HG03064 (cell line): Measurements from ENCODE around the gene GRIK2.

ENCODE experiments used
- ATAC-seq: cut with Tn5 transposase; IDR thresholded peaks from one replicate; pipeline ENCODE4 v1.9.1; 2021; ENCODE audit warnings: low read depth; ENCODE audit not compliant: unreplicated experiment

The GRIK2 gene

DNA sequence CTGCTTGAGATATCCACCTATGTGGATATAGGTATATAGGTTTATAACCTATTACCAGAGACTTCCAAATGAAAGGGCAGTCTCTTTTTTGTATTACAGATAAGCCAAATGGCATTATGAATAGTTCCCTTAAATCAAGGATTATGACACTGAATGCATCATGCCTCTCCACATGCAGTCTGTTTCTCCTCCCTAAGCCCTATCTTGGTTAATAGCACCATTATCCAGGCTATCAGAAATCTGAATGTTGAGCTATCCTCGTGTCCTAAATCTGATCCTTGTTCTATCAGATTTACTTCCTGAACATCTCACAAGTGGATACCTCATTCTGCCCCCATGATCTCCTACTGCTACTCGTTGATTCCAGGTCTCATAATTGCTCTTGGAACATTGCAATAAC is 138.0 kb downstream of the GRIK2 start:
- ATAC-seq = no peak

DNA sequence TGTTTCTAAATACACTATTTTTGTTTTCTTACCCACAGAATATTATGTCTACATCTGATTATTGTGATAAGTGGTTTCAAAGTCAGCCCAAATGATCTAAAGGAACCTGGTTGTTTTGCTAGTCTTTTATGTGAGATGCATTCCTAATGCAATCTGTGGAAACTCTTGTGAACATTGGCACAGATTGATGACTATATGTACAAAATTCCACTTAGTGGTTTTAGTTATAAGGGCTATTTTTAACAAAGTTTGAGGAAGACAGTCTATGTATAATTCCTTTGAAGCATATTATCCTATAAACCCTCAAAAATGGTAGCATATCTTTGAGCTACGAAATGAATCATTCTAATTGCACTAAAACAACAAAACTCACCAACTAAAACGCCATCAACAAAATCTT is 140.9 kb downstream of the GRIK2 start:
- no peak for ATAC-seq

DNA sequence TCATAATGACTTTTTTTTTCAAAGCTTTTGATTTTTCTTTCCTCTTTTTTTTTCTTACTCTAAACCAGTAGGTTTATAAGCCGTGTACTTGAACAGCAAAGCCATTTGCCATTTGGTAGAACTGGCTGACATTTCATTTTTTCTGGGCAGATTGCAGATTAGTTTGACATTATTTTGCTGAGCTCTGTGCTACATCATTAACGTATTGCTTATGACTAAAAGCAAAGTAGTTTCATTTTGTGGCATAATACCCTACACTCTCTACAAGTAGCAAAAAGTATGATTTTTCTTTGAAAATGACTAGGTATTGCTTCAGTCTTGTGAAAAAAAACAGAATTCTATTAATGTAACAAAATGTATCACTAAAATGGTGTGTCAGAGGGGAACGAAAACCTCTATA is 141.3 kb downstream of the GRIK2 start:
- ATAC-seq = no peak

DNA sequence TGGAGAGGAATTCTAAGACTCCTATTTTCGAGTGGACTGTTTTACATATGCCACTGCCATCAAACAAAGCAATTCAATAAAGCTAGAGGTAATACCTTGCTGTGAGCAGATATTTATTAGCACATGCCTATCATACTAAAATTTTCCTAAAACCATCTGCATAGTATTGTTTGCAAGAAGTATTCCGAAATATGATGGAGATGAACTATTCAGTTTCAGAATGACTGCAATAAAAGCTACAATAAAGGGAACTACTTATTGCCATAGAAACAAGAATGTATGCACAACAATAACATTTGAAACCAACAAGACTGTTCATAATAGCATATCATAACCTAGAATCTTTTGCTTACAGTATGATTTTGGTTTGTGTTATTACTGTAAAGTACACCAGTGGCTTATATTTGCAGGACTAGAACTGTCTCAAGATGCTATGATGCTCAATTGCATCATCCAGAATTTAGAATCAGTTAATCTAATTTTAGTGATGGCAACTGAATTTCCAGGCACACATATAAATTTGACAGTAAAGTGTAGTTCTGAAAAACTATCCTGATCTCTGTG is 144.3 kb downstream of the GRIK2 start:
- no peak for ATAC-seq

DNA sequence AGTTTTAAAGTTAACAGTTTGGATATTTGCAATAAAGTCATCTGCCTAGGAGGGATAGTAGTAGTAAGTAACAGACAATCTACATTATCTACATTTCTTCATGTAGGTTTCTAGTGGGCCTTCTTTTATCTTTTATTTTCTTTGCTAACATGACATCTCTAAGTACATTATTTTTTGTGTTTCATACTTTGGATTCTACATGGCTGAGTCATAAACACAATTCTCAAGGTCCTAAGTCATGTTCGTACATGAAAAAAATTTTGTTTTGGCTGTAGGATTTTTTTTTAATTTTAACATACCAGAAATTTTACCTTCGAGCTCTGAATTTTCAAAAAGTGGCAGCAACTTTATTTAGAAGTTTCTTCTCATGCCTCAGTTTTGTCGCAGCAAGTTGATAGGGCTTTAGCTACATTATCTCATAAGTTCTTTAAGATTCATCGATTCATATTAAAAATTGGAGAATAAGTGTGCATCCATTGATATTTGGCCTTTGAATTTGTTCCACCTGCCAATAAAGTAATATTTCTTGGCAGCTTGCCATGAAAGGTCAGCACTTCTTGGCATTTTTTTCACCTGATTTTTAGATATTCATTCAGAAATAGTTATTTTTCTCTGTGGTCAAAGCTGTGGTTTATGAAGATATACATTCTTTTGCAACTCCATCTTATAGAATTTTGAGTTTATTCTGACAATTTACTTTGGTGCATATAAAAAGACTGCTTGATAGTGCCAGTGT is 146.2 kb downstream of the GRIK2 start:
- no peak for ATAC-seq

DNA sequence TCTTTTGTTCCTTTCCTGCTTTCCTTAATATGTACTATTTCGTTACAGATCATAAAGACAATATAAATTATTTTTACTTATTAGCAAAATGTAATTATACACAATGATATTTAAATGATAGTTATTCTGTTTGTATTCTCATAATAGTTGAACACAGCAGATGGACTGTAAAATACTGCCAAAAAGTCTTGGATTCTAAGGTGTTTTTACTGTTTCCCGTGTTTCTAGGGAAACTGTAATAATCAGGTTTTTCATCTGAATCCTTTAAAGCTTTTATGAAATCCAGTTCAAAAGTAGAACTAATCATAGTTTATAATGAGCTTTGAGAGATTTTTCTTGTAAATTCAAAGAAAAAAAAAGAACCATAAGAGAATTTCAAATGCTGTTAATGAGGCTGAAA is 148.4 kb downstream of the GRIK2 start:
- ATAC-seq = no peak

DNA sequence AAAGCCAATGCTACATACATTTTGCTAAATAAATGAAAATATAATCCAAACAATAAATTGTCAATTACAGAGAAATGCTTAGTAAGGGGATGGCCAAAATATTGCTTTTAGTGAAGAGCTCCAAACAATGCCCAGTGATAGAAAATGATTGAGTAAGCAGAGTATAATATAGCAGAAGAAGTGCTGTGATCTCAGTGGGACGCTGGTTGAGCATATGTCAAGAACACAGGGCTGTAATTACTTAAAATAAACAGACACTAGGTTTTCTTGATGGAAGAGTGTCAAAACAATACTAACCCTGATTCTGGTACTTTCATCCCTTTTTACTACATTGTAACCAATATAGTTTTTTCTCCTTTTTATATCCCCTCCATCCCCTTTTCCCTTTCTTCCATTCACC is 150.3 kb downstream of the GRIK2 start:
- ATAC-seq = no peak

DNA sequence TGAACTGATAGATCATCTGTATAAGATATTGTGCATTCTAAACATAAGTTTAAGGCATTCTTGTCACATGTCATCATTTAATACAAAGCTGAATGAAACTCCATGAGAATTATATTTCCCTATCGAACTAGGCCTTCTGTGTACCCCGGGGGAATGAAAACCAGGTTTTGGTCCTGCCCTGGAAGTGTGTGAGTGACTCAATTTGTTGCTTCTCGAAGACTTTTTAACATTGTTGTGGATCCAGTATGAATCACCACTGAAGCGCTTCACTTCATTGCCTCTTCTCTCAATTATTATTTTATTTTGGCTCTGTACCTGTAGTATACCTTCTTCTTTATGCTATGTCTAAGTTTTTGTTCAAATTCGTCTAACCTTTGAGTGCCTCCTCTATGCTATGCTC is 150.8 kb downstream of the GRIK2 start:
- no peak for ATAC-seq

DNA sequence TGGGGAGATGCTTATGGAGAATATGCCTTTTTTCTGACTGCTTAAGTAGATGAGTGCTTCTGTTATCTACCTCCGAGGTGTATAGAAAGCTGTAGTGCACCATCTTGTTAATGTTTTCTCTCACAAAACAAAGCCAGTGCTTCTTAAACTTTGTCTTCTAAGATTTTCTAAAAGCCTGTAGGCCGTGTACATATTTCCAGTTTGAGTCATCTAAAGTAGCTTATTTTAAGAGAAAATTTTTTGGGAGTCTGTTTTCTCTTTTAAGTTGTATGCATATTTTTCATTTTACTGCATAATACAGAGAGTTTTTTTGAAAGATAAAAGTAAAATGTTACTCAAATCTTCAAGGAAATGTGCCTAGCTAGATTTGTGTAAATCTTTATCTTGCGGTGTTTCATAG is 151.7 kb downstream of the GRIK2 start:
- no peak for ATAC-seq

DNA sequence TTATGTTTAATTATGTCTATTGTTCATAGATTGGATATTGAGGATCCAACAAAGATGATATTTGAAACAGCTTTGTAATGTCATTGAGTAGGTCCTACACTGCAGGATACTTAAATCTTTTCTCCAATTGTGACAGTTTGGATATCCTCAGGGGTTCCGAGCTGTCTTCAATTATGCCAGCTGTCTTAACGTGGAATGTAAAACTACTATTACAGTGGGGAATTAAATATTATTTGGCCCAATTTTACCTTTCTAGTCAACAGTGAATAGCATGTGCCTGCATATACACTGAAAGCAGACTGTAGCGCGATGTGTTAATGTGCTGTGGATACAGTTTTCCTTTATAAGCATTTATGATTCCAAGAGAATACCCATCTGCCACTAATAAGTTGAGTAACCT is 156.9 kb downstream of the GRIK2 start:
- no peak for ATAC-seq

DNA sequence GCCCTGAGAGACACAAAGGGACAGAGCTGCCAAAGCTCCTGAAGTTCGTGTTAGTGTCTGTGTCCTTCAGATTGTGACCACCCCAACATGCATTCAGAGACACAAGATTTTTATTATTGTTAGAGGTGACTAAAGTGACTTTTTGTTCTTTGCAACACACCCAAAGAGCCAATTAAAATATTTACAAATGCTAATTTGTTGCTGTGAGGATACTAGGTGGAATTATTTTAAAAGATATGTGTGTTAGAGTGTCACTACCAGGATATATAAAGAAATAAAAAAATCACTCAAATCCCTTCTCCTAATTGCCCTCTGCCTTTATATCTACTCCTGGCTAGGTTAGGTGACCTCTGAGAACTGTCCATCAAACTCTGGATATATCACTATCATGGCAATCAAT is 160.7 kb downstream of the GRIK2 start:
- ATAC-seq = no peak

DNA sequence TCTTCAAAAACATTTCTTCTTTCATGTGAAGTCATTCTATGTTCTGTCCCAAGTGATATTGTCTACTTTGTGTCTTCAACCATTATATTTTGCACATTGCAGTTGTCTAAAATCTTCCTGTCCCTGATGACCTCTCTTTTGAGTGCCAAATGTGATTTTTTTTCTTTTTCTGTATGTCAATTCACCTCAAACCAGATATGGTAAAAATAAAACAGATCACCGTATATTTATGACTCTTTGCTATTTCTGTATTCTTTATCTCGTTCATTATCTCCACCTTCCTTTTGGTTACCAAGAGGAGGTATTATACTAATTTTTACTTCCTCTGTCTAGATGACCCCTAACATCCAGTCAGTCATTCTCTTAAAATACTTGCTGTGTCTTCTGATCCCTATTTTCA is 165.2 kb downstream of the GRIK2 start:
- ATAC-seq = no peak

DNA sequence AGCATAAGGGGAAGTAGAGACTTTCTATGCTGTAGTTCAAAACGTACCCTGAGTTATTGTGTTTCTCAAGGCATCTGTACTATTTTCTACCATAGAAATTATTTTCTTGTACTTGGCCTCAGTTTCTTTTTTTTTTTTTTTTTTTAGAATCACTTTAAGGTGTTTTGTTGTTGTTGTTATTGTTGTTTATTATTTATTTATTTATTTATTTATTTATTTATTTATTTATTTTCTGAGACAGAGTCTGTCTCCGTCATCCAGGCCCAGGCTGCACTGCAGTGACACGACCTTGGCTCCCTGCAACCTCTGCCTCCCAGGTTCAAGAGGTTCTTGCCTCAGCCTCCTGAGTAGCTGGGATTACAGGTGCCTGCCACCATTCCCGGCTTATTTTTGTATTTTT is 179.1 kb downstream of the GRIK2 start:
- ATAC-seq = no peak

DNA sequence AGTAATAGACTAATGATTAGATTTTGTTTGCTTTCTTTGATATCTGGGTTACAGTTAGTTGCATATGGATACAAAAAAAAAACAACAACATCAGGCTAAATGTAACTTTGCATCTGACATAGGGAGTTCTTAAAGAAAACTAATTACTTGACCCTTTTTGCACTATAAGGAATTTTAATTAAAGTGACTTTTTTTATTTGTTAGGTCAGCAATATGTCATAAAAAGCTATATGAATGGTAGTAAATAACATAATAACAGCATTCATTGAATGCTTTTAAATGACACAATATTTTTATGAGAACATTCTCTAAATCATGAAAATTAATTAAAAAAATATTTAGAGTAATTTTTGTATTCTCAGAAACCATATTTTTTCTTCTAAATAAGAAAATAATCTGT is 183.6 kb downstream of the GRIK2 start:
- ATAC-seq = no peak

DNA sequence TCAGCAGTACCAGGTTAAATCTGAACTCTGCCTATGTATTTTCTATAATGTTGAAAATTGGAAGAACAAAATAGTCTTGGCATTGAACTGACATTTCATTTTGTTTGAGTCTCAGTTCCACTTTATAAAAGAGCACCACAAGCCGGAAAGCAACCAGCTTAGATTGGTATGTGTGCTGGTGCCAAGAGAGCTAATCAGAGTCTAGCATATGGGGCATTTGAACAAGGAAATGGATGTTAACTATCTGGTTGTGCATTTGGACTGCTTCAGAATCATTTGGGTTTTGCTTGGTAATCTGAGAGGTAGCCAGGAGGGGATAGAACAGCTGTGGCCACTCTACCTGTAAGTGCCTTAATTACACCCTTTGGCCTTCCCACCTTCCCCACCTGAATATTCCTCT is 184.8 kb downstream of the GRIK2 start:
- no peak for ATAC-seq

DNA sequence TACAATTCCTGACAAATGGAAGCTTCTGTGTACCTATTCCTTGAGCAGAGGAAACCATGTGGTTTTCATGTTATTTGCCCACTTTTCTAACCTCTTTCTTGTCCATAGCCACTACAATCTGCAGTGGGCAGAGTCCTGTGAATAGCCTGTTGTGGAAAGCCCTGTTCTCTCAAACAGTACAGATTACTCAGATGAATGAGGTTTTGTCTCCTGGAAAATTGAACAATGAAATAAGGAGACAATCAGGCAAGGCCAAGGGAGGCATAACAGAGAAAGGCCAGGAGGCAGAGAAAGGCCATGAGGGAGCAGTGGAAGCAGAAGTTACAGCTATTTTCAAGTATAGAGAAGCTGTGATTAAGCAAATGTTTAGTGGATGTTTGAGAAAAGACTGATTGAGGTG is 189.3 kb downstream of the GRIK2 start:
- ATAC-seq = no peak

DNA sequence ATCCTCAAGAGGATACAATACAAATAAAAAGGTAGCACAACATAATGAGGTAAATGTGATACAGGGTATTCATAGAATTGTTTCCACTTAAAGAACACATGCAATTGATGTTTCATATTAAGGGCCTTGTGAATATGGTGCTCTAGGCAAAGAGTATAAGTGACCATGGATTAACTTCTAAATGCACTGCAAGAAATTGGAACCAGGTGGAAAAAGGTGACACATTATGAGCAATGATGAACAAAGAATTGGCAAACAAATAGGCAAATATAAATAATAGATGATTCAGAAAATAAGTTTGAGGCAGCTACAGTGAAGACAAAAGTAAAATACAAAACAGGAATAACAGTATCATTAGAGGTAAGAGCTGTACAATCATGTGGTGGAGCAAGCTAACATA is 192.0 kb downstream of the GRIK2 start:
- ATAC-seq = no peak

DNA sequence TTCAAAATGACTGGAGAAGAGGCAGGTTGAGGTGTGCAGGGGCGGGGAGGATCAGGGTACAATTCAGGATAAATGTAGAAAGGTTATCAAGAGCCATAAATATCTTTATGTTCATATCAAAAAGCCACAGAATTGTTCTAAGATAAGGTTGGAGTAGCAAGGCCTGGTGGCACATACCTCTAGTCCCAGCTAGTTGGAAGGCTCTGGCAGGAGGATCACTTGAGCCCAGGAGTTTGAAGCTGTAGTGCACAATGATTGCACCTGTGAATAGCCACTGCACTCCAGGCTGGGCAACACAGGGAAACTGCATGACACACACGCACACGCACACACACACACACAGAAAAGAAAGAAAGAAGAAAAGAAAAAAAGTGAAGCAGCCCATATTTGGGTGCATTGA is 194.8 kb downstream of the GRIK2 start:
- no peak for ATAC-seq

DNA sequence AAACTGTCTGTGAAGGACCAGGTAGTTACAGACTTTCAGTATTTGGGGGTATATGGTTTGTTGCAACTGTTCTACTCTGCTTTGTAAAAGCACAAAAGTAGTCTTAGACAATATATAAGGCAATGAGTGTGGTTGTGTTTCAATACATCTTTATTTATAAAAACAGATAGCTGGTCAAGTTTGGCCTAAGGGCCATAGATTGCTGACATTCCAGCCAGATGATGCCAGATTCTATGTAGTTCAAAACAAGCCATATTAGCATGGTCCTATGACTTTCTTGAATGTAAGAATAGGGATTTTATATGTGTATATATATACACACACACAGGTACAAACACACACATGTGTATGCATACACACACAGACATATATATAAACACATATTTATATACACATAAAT is 201.8 kb downstream of the GRIK2 start:
- no peak for ATAC-seq

DNA sequence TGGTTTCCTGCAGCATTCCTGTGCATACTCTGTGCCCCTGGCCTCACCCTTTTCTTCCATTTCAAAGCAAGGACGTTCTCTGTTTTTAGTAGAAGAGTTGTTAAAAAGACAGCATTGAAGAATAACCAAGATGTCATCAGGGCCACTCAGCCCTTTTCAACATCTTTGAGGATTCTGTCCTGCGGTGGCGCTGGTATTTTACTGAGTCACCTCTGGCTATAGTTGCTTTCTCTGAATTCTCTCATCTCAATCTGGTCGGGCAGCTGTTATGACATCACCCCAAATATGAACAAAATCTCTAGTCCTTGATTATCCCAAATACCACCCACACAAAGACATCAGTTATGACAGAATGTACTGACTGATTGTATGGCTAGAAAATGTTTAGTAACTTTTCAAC is 204.2 kb downstream of the GRIK2 start:
- no peak for ATAC-seq

DNA sequence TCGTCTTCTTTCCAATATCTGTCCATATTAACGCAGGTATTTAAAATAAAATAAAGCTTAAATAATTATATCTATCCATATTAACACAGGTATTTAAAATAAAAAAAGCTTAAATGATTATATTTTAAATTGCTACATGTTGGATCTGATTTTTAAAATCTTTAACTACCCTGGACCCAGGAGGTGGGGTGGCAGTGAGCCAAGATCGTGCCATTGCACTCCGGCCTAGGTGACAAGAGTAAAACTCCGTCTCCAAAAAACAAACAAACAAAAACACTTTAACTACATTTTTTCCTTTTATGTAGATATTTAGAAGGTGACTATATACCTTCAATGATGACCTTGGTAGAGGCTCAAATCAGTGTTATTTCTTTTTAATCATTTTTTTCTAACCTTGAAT is 211.9 kb downstream of the GRIK2 start:
- no peak for ATAC-seq

DNA sequence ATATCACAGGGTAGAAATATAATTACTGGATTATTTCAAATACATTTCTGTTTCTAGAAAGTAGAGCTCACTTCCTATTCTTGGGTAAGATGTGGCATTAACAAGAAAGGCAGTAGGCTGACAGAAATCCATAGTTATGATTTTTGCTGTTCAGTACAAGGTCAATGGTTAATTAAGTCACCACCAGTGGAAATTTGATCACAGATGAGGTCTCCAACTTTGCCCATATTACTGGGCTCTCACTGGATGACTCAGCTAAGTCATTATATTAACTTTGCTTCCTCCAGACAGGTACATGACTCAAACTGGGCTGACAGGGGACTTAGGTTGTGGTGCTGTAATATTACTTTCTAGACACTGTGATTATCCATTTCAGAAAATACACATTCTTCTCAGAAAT is 212.4 kb downstream of the GRIK2 start:
- ATAC-seq = no peak
